NOMO-1 treated with dmso at 0.1 percent for 144 hours (cell line): ENCODE data around the gene MXI1.
"Not testable (repeated sequence)": the region's sequence is repeated elsewhere in the genome, so short reads cannot be mapped to it uniquely, and the experiment has no call there.

Experiments
- DNase-seq: peaks from one replicate; lab custom pipeline; 2025; ENCODE audit not compliant: unreplicated experiment; lab: John Stamatoyannopoulos, UW

Gene MXI1

DNA sequence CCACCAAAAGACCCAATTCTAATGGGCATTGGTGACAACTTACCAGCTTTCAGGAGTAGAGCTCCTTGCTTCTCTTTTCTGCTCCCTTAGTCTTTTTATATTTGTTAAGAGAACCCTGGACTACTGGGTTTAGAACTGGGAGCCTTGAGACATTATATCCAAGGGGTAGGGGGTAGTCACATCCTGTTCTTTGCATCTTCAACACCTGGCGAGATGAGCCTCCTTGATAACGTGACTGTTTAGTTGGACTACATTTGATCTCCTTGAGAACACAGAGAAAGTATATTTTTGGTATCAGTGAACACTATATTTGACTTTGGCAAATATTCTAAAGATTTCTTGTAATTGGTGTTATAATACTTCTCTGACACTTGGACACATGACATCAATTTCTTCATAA is 106.3 kb downstream of the MXI1 start:
- DNase-seq, result no peak

- no peak for DNase-seq
Measured at GRCh38 chr10:110317866-110318850, 110.8 kb downstream of the MXI1 start.

DNA sequence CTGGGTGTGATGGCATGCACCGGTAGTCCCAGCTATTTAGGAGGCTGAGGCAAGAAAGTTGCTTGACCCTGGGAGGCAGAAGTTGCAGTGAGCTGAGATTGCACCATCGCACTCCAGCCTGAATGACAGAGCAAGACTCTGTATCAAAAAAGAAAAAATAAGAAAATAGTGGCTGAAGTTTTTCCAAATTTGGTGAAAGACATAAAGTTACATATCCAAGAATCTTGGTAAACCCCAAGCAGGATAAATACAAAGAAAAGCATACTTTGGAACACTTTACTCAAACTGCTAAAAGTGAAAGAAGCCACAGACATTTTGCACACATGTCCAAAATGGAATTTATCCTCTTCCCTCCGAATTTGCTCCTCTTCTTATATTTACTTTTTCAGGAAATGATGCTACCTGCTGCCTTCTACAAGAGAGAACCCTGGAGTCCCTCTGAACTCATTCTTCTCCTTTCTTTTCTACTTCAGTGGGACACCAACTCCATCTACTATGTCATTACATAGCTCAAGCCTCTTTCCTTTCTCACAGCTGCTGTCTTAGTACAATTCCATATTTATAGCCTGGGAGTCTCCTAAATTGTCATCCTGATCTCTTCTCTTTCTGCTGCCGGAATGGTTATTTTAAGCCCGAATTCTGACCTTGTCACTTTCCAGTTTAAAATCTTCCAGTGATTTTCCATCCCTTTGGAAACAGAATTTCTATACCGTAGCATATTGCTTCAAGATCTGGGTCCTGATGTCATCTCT is 114.6 kb downstream of the MXI1 start:
- DNase-seq, result no peak

DNA sequence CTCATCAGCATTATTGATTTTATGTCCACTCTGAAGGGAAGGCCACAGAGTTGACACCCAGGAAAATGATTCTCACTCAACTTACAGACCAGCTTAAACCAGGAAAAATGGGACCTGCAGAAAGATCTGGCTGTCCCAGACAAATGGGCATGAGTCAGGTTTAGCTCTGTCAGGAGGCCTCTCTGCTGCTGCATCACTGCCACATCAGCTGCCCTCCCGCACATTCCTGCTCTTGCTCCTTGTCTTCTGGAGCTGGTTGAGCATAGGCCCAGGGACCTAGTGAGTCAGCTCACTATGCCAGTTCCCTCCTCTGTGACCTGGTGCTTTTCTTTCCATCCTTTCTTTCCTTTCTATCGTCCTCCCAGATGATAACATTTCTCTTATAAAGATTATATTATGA is 116.1 kb downstream of the MXI1 start:
- DNase-seq, result no peak

DNA sequence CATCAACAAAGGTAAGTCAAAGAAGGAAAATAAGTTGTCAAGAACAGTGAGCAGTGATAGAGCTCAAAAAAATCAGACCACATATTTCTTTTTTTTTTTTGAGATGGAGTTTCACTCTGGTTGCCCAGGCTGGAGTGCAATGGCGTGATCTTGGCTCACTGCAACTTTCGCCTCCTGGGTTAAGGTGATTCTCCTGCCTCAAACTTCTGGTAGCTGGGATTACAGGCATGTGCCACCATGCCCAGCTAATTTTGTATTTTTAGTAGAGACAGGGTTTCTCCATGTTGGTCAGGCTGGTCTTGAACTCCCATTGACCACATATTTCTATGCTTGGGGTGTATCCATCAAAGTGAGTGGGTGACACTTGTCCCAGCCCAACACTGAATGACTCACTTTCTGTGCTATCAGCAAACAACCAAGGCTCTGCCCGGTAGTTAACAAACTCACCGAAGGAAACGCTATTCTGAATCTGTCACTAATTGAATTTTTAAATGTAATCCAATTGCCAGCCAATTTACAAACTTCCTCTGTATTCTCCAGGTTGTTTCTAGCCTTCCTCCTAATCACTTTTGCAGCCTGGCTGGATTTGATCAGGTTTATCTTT is 116.9 kb downstream of the MXI1 start:
- DNase-seq, result no peak

- no peak for DNase-seq
Measured at GRCh38 chr10:110324805-110325280, 117.4 kb downstream of the MXI1 start.

- no peak for DNase-seq
Measured at GRCh38 chr10:110326351-110327032, 119.1 kb downstream of the MXI1 start.

- DNase-seq, result no peak
Measured at GRCh38 chr10:110327262-110327914, 120.0 kb downstream of the MXI1 start.

DNA sequence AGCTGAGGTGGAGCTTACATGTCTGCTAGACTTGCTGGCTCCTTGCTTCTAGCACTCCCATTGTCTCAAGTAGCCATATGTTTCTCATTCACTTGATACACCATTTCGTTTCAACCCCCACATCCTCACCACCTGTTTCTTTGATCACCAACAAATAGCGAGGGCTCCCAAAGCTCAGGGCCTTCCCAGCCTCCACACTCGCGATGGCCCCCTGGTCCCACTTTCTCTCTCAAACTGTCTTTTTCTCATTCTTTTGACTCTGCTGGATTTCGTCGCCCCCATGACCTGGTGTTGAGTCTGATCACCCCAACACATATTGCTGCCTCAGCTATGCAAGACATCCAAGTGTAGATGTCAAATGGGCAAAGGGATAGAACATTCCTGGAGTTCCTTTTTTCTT is 123.3 kb downstream of the MXI1 start:
- no peak for DNase-seq

DNA sequence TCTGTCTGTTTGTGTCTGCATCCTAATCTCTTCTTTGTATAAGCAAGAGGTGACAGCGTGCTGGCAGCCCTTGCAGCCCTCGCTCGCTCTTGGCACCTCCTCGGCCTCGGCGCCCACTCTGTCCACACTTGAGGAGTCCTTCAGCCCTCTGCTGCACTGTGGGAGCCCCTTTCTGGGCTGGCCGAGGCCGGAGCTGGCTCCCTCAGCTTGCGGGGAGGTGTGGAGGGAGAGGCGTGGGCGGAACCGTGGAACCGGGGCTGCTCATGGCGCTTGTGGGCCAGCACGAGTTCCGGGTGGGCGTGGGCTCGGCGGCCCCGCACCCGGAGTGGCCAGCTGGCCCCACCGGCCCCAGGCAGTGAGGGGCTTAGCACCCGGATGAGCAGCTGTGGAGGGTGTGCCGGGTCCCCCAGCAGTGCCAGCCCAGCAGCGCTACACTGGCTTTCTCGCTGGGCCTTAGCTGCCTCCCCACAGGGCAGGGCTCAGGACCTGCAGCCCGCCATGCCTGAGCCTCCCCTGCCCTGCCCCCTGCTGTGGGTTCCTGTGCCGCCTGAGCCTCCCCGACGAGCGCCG is 123.9 kb downstream of the MXI1 start:
- DNase-seq, result not testable (repeated sequence)

GRCh38 chr10:110334061-110334656 is 126.8 kb downstream of the MXI1 start:
- no peak for DNase-seq

DNA sequence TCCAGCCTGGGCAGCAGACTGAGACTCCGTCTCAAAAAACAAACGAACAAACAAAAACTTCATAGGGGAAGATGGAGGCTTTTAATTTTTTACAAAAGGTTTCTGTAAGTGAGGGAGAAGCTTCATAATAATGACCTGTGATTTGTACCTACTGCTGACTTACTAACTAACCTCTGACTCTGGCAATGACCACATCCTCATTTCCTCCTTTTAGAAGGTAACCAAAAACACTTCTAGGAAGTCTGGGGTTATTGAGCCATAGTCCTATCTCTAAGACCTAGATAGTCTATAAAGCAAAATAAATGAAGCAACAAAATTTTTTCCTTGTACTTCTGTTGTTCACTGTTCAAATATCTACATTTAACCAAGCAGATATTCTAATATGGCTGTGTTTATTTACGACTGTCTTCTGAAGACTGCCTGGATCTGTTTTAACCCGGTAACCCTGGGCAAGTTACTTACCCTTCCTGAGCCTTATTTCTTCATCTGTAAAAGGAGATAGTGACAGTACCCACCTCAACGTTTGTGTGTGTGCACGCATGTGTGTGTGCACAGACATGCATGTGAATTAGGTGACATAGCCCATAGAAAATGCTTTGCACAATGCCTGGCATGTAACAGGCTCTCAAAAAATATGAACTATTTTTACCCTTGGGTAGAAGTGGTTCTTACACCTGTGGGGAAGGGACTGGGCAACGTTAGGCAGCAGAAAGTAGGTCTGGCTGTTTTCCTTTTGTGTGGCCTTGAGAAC is 128.1 kb downstream of the MXI1 start:
- no peak for DNase-seq

DNA sequence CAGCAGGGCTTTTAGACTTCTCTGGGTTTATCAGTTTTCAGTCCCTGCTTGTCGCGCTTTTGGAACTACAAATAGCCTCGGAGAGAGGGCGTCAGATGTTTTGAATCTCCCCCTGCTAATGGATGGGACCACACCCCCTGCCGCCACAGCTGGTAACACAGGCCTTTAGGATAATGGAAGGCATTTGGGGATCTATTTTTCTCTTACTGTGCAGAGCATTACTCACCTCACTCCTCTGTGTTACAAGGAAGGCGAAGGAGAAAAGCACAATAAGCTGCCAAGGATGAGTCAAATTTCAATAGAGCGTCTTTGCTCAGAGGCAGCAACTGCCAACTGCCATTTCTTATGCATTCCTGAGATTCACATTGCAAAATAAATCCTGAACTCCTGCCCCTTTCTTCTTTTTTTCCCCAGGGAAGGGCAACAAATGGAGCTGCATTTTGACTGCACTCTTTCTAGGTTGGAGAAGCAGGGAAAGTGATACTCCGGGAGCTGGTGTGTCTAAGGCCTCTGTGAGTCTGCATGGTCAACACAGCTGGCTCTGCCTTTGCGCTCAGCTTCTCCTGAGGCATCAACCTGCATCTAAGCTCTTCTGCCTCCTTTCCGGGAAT is 128.8 kb downstream of the MXI1 start:
- no peak for DNase-seq
